ENCODE data around the gene GORASP2.

GORASP2 gene

GRCh38 chr2:170886386-170886785 lies 42.7 kb upstream of the GORASP2 start:
- Histone ChIP-seq H3K4me1 (ENCODE audit: control insufficient read depth in 1 of 2, insufficient read depth in 1 of 2, low read depth in 1 of 2, low read length in 1 of 2) (no peaks in the 10 kb centered on the region), H3K36me3 (no peaks in the 10 kb centered on the region), H3K27me3 (no peaks in the 10 kb centered on the region), H3K27ac (no peak overlapping the region), H3K9me3 (no peaks in the 10 kb centered on the region), H3K4me3 (ENCODE audit: low read depth in 1 of 2, low read length in 1 of 2) (no peak overlapping the region)
- TF ChIP-seq, protein P1, sequence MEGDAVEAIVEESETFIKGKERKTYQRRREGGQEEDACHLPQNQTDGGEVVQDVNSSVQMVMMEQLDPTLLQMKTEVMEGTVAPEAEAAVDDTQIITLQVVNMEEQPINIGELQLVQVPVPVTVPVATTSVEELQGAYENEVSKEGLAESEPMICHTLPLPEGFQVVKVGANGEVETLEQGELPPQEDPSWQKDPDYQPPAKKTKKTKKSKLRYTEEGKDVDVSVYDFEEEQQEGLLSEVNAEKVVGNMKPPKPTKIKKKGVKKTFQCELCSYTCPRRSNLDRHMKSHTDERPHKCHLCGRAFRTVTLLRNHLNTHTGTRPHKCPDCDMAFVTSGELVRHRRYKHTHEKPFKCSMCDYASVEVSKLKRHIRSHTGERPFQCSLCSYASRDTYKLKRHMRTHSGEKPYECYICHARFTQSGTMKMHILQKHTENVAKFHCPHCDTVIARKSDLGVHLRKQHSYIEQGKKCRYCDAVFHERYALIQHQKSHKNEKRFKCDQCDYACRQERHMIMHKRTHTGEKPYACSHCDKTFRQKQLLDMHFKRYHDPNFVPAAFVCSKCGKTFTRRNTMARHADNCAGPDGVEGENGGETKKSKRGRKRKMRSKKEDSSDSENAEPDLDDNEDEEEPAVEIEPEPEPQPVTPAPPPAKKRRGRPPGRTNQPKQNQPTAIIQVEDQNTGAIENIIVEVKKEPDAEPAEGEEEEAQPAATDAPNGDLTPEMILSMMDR (IDR thresholded peaks at IDR 0.05): no peak

- no peaks in the 10 kb centered on the region for H3K9me3 ChIP-seq
- H3K4me3 ChIP-seq (ENCODE audit: low read depth in 1 of 2, low read length in 1 of 2): no peak overlapping the region
- H3K4me1 ChIP-seq (ENCODE audit: control insufficient read depth in 1 of 2, insufficient read depth in 1 of 2, low read depth in 1 of 2, low read length in 1 of 2): no peaks in the 10 kb centered on the region
- H3K27ac ChIP-seq: no peak overlapping the region
- H3K36me3 ChIP-seq: no peaks in the 10 kb centered on the region
- TF ChIP-seq, protein P1 (IDR thresholded peaks at IDR 0.05): no peak
- H3K27me3 ChIP-seq: no peaks in the 10 kb centered on the region
Measured at GRCh38 chr2:170887496-170887895, 41.6 kb upstream of the GORASP2 start.

- H3K36me3 ChIP-seq: no peaks in the 10 kb centered on the region
- no peak overlapping the region for H3K27ac ChIP-seq
- H3K4me3 ChIP-seq (ENCODE audit: low read depth in 1 of 2, low read length in 1 of 2): no peak overlapping the region
- H3K27me3 ChIP-seq: no peaks in the 10 kb centered on the region
- H3K9me3 ChIP-seq: no peaks in the 10 kb centered on the region
- H3K4me1 ChIP-seq (ENCODE audit: control insufficient read depth in 1 of 2, insufficient read depth in 1 of 2, low read depth in 1 of 2, low read length in 1 of 2): no peaks in the 10 kb centered on the region
- TF ChIP-seq, protein P1 (IDR thresholded peaks at IDR 0.05): no peak
Measured at GRCh38 chr2:170887896-170888295, 41.2 kb upstream of the GORASP2 start.

- Histone ChIP-seq H3K9me3 (no peaks in the 10 kb centered on the region), H3K4me3 (ENCODE audit: low read depth in 1 of 2, low read length in 1 of 2) (no peak overlapping the region), H3K27me3 (no peaks in the 10 kb centered on the region), H3K27ac (no peak overlapping the region), H3K36me3 (no peaks in the 10 kb centered on the region), H3K4me1 (ENCODE audit: control insufficient read depth in 1 of 2, insufficient read depth in 1 of 2, low read depth in 1 of 2, low read length in 1 of 2) (no peaks in the 10 kb centered on the region)
- TF ChIP-seq, protein P1 (IDR thresholded peaks at IDR 0.05): no peak
Measured at GRCh38 chr2:170891893-170892292, 37.2 kb upstream of the GORASP2 start.

GRCh38 chr2:170892391-170892951 lies 36.6 kb upstream of the GORASP2 start:
- H3K9me3 ChIP-seq: no peaks in the 10 kb centered on the region
- no peaks in the 10 kb centered on the region for H3K4me1 ChIP-seq (ENCODE audit: control insufficient read depth in 1 of 2, insufficient read depth in 1 of 2, low read depth in 1 of 2, low read length in 1 of 2)
- H3K4me3 ChIP-seq (ENCODE audit: low read depth in 1 of 2, low read length in 1 of 2): no peak overlapping the region
- H3K27ac ChIP-seq: no peak overlapping the region
- H3K27me3 ChIP-seq: no peaks in the 10 kb centered on the region
- TF ChIP-seq, protein P1 (IDR thresholded peaks at IDR 0.05): no peak
- H3K36me3 ChIP-seq: no peaks in the 10 kb centered on the region
